PC-9 (cell line): ENCODE results near the gene CEBPA.

Experiments
- CTCF ChIP-seq: fragments of 200-600 bp; sonication (generic); conservative IDR thresholded peaks from 2 replicates; pipeline ENCODE4 v1.6.1; 2017; ENCODE audit warnings: mixed run types, antibody characterized with exemption, mild to moderate bottlenecking, moderate library complexity
- EZH2 ChIP-seq: fragments of 200-600 bp; sonication (generic); IDR thresholded peaks from 2 replicates; pipeline ENCODE4 v1.8.0; 2017; ENCODE audit warnings: antibody characterized with exemption, low read depth

DNA sequence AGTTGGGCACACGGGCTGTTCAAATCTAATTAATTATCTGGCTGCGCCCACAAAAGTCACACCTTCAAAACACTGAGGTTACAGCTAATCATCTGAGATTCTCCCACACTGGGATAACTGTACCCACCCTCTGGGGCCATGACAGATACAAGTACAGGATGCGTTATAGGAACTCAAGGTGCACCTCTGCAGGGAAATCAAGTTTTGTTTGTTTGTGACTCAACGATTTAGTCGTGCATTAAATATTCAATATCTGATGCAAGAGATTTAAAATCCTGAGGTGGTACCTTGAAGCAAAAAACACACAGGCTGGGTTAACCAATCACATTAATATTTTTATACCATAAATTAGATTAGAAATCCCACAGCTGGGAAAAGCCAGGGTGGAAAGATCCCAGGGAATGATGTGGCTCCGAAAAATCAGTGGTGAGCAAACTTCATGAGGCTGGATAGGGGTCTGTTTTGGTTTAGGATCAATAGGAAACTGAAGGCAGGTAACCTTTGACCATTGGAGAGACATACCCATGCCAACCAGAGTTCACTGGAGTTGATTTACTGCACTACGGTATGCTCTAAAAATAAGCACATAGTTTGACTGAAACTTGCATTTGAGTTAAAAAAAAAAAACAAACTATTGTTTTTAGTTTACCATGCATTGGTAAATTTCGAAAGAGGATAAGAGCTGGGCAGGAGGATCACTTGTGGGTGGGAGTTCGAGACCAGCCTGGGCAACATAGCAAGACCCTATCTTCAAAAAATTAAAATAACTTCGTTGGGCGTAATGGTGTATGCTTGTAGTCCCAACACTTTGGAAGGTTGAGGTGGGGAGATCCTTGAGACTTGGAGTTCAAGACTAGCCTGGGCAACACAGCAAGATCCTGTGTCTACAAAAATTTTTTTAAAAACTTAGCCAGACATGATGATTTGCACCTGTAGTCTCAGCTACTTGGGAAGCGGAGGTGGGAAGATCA, 47.3 kb upstream of the CEBPA start:
- TF ChIP-seq CTCF, result no peak
- no peak for TF ChIP-seq EZH2
